DOHH2 (cell line): ENCODE results near the gene PGBD5.

Source experiments
- H3F3A ChIP-seq: fragments of 200-600 bp; sonication (generic), shearing (Covaris generic); 2 replicates; pipeline ENCODE4 v1.6.0; 2016; ENCODE audit warnings: antibody characterized with exemption, mild to moderate bottlenecking; ENCODE audit not compliant: control insufficient read depth, insufficient read depth
- H3K27ac ChIP-seq: fragments of 200-600 bp; sonication (generic); 2 replicates; pipeline ENCODE4 v1.5.1; 2014; ENCODE audit warnings: low read depth, mild to moderate bottlenecking, low read length, moderate library complexity
- H3K27me3 ChIP-seq: fragments of 200-600 bp; sonication (generic); 2 replicates; pipeline ENCODE4 v1.6.1; 2014; ENCODE audit warnings: mild to moderate bottlenecking, low read length, mixed read lengths; ENCODE audit not compliant: control insufficient read depth
- H3K36me3 ChIP-seq: fragments of 200-600 bp; sonication (generic); 2 replicates; pipeline ENCODE4 v1.6.1; 2014; ENCODE audit warnings: mild to moderate bottlenecking, low read length, moderate library complexity, mixed read lengths; ENCODE audit not compliant: control insufficient read depth
- H3K4me1 ChIP-seq: fragments of 200-600 bp; sonication (generic); 2 replicates; pipeline ENCODE4 v1.6.1; 2014; ENCODE audit warnings: mild to moderate bottlenecking, low read length, mixed read lengths; ENCODE audit not compliant: control insufficient read depth
- H3K4me2 ChIP-seq: fragments of 200-600 bp; sonication (generic); 2 replicates; pipeline ENCODE4 v1.6.0; 2014; ENCODE audit warnings: mild to moderate bottlenecking, low read length, moderate library complexity
- H3K4me3 ChIP-seq: fragments of 200-600 bp; sonication (generic); 2 replicates; pipeline ENCODE4 v1.5.1; 2014; ENCODE audit warnings: mild to moderate bottlenecking, low read length, mixed read lengths
- H3K79me2 ChIP-seq: fragments of 200-600 bp; sonication (generic); 2 replicates; pipeline ENCODE4 v1.6.1; 2014; ENCODE audit warnings: mild to moderate bottlenecking, low read length, mixed read lengths; ENCODE audit not compliant: control insufficient read depth
- H3K9me2 ChIP-seq: fragments of 200-600 bp; sonication (generic); replicated peaks from 2 replicates; pipeline ENCODE4 v1.6.1; 2014; ENCODE audit warnings: mild to moderate bottlenecking, low read length, mixed read lengths; ENCODE audit not compliant: control insufficient read depth
- H3K9me3 ChIP-seq: fragments of 200-600 bp; sonication (generic); 2 replicates; pipeline ENCODE4 v1.6.1; 2014; ENCODE audit warnings: antibody characterized with exemption, low read length, mixed read lengths; ENCODE audit not compliant: control insufficient read depth, insufficient read depth
- H4K20me1 ChIP-seq: fragments of 200-600 bp; sonication (generic); 2 replicates; pipeline ENCODE4 v1.6.0; 2014; ENCODE audit warnings: low read depth, mild to moderate bottlenecking, antibody characterized with exemption, low read length, moderate library complexity; ENCODE audit not compliant: control insufficient read depth, insufficient read depth
- EZH2phosphoT487 ChIP-seq: fragments of 200-600 bp; sonication (generic); IDR thresholded peaks from 2 replicates; pipeline ENCODE4 v1.6.1; 2017; ENCODE audit warnings: borderline replicate concordance, mild to moderate bottlenecking, antibody characterized with exemption, low read length, moderate library complexity, mixed read lengths
- TF ChIP-seq, protein P1 (sequence below): fragments of 200-600 bp; sonication (generic); IDR thresholded peaks from one replicate; pipeline ENCODE4 v1.5.1; 2014; ENCODE audit warnings: antibody characterized with exemption, mild to moderate bottlenecking, low read depth, low read length; ENCODE audit not compliant: poor library complexity, severe bottlenecking

Gene PGBD5

DNA sequence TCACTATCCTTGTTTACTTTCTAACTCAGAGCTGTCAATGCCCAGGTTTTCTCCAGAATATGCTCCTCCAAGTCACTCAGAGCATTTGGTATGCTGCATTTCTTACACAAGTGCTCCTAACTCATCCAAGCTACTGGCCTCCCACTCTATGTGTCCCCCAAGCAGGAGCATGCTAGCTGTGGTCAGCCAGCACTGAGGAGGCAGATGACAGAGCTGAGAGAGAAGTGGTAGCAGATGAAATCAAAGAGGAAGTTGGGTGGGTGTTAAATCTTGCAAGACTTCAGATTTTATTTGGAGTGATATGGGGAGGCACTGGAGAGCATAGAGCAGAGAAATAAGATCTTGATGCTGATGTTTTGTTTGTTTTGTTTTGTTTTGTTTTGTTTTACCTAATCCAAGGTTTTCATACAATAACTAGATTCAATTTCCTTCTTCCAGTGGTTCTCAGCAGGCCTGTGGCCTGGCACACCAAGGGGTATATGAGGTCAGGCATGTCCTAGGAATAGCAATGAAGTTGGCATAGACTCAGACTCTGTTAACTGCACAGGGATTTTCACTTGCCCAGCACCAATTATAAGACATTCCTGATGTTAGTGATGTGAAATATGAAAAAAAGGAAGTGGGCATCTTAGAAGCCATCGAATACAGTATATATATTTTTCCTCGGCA, 3.1 kb upstream of the PGBD5 start:
- no peaks in the 10 kb centered on the region for H3K9me3 ChIP-seq
- H3K27me3 ChIP-seq = peaks cover 20% of the 10 kb centered on the region
- H3K4me1 ChIP-seq = no peaks in the 10 kb centered on the region
- no peaks in the 10 kb centered on the region for H3F3A ChIP-seq
- H3K79me2 ChIP-seq = no peaks in the 10 kb centered on the region
- no peaks in the 10 kb centered on the region for H3K36me3 ChIP-seq
- no peak overlapping the region for H3K27ac ChIP-seq
- H3K4me3 ChIP-seq = no peak overlapping the region
- TF ChIP-seq EZH2phosphoT487 = no peak
- TF ChIP-seq, protein P1, sequence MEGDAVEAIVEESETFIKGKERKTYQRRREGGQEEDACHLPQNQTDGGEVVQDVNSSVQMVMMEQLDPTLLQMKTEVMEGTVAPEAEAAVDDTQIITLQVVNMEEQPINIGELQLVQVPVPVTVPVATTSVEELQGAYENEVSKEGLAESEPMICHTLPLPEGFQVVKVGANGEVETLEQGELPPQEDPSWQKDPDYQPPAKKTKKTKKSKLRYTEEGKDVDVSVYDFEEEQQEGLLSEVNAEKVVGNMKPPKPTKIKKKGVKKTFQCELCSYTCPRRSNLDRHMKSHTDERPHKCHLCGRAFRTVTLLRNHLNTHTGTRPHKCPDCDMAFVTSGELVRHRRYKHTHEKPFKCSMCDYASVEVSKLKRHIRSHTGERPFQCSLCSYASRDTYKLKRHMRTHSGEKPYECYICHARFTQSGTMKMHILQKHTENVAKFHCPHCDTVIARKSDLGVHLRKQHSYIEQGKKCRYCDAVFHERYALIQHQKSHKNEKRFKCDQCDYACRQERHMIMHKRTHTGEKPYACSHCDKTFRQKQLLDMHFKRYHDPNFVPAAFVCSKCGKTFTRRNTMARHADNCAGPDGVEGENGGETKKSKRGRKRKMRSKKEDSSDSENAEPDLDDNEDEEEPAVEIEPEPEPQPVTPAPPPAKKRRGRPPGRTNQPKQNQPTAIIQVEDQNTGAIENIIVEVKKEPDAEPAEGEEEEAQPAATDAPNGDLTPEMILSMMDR = no peak
- H3K9me2 ChIP-seq = no peaks in the 10 kb centered on the region
- H3K4me2 ChIP-seq = no peak overlapping the region
- H4K20me1 ChIP-seq = no peaks in the 10 kb centered on the region

DNA sequence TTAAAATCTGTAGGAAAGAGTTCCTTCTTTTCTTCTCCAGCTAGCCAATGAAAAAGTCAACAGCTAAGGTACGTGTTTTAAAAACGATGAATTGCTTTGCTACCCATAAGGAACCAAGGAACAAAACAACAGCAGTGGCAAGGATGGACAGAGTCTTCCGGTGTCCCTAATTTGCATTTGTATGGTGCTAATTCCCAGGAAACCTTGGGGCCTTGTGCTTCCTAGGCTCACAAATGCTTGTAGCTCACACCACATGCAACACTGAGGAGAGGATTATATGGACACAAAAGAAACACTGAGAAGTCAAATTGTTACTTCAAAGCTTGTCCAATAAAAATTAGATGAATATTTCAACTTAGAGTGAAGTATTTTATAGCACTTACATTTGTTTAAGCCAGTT, 1.8 kb upstream of the PGBD5 start:
- Histone ChIP-seq H3K4me3 (no peak overlapping the region), H3K9me3 (no peaks in the 10 kb centered on the region), H3K4me1 (no peaks in the 10 kb centered on the region), H3K36me3 (no peaks in the 10 kb centered on the region), H3K27me3 (peaks cover 24% of the 10 kb centered on the region), H4K20me1 (no peaks in the 10 kb centered on the region), H3K9me2 (no peaks in the 10 kb centered on the region), H3F3A (no peaks in the 10 kb centered on the region), H3K79me2 (no peaks in the 10 kb centered on the region), H3K27ac (no peak overlapping the region), H3K4me2 (no peak overlapping the region)
- no peak for TF ChIP-seq EZH2phosphoT487
- TF ChIP-seq, protein P1 = no peak

DNA sequence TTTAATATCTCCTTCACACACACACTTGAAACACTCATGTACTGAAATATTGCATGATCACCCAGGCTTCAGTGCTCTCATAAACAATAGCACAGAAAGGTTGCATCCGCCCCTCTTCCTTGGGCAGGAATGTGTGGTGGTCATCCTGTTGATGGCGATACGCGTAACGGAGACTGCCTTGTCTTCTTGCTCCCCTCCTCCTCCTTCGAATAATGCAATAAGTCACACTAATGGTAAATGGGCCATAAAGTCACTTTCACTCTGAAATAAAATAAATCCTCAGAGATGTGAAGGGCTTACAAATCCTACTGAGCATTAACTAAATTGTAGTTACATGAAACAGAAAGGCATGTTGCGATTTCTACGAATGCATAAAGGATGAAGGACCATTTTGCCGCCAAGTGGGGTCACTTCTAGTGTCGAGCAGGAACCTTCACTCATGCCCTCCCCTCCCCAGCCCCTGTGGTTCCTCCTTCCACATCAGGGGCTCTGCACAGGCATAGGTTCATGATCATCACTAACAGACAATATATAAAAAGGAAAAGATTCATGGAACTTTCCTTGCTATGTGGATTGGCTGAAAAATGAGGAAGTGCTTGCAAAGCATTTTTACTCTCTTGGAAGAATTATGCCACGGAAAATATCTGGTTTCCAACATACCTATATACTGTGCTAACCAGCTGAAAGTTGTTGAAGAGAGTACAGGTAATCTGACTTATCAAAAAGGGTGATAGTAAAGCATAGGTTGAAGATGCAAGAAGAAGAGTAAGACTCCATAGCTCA, 1.2 kb upstream of the PGBD5 start:
- Histone ChIP-seq H3K9me3 (no peaks in the 10 kb centered on the region), H3K4me1 (no peaks in the 10 kb centered on the region), H3K9me2 (no peaks in the 10 kb centered on the region), H3K36me3 (no peaks in the 10 kb centered on the region), H3K4me3 (no peak overlapping the region; the same call in 1 of the 2 replicates), H4K20me1 (no peaks in the 10 kb centered on the region), H3K4me2 (peak overlapping the region; percentile 56; the same call in 1 of the 2 replicates), H3K27me3 (peaks cover 29% of the 10 kb centered on the region), H3K79me2 (no peaks in the 10 kb centered on the region), H3F3A (no peaks in the 10 kb centered on the region), H3K27ac (no peak overlapping the region)
- TF ChIP-seq, protein P1 = no peak
- TF ChIP-seq EZH2phosphoT487 = no peak
